Fibroblast of peridontal ligament (primary cell): ENCODE data around the gene UBL5.
"Not testable (repeated sequence)": the region's sequence is repeated elsewhere in the genome, so short reads cannot be mapped to it uniquely, and the experiment has no call there.

Source experiments
- DNase-seq: peaks from one replicate; pipeline ENCODE4 v3.0.0-alpha.2; 2010; ENCODE audit errors: extremely low read depth

Gene UBL5

DNA sequence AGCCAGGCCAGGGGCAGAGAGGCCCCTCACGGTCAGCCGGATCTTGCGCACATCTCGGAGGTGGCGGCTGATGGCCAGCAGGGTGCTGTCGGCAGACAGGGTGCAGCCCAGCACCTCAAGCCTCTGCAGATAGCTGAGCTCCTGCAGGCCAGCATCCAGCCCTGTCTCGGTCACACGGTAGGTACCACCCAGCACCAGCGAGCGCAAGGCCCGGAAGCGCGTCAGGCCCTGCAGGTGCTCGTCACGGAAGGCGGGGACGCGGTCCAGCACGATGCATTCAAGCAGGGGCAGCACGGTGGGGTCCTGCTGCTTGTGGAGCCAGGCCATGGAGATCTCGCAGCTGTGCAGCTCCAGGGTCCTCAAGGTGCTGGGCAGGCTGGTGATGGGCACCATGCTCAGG lies 16.6 kb upstream of the UBL5 start:
- DNase-seq, result no peak

- DNase-seq, result no peak
Measured at GRCh38 chr19:9818175-9818733, 9.5 kb upstream of the UBL5 start.

GRCh38 chr19:9818734-9819595 lies 8.8 kb upstream of the UBL5 start, which contains the start of gene FBXL12:
Gene FBXL12, minus strand, starts transcription at chr19:9819079. Its CDS starts 266 bp downstream, at chr19:9818813.
- DNase-seq, result peak; percentile 99

DNA sequence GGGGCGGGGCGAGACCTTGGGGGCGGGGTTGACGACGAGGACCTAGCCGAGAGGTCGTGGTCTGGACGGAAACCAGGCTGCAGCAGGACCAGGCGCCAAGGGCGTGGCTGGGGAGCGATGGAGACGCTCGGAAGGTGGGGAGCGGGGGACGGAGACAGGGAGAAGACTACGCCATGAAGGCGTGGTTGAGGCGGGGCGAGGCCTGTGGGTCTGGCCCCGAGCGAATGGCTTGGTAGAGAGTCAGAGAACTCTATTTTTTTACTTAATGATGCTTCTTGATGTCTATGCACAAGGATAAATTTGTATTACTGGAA lies 8.2 kb upstream of the UBL5 start:
- no peak for DNase-seq

DNA sequence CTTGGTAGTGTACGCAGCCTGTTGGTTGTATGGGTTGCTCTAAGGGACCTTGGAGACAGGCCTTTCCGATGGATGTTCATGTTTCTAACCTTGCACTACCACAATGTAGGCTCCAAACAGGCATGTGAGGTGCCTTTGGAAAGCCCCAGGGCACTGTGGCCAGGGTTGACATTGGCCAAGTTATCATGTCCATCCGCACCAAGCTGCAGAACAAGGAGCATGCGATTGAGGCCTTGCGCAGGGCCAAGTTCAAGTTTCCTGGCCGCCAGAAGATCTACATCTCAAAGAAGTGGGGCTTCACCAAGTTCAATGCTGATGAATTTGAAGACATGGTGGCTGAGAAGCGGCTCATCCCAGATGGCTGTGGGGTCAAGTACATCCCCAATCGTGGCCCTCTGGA lies 7.7 kb upstream of the UBL5 start:
- DNase-seq, result not testable (repeated sequence)

DNA sequence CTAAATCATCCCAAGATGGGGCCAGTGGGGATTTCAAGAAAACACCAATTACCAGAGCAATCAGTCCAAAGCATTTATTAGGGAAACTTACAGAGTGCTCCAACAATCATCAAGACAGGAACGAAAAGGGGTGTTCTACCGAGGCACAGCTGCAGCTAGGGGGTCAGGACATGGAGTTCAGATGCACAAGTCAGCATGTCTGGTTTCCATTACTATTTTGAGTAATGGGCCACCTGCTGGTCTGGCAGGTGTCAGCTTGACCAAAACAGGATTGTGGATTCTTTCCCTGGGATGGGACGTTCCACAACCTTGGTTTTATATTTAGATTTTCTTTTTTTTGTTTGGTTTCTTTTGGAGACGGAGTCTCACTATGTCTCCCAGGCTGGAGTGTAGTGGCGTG lies 3.9 kb upstream of the UBL5 start:
- no peak for DNase-seq

- DNase-seq, result no peak
Measured at GRCh38 chr19:9828551-9829063, 889 bp downstream of the UBL5 start.

DNA sequence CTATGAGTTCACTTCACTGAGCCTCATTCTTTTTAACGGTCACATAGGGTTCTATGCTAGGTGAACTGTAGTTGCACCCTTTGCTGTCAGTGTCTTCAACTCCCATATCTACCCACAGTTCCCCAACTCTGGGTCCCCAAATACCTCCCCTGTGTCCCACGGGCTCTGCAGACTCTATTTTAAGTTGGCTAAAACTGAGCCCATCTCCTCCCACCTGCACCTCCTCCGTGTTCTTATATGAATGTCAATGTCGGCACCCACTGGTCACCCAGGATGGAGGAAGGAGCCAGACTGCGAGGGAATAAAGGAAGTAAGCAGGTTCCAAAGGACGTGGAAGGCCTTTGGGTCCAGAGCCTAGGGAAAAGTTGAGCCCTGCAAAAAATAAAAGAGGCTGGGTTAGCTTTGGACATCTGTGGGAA lies 6.6 kb downstream of the UBL5 start:
- DNase-seq, result no peak

- peak; percentile 96 for DNase-seq
Measured at GRCh38 chr19:9834726-9835506, 7.2 kb downstream of the UBL5 start, which contains the start of gene PIN1. Gene PIN1, plus strand, starts transcription at chr19:9835318. Its CDS starts 27 bp downstream, at chr19:9835345.

DNA sequence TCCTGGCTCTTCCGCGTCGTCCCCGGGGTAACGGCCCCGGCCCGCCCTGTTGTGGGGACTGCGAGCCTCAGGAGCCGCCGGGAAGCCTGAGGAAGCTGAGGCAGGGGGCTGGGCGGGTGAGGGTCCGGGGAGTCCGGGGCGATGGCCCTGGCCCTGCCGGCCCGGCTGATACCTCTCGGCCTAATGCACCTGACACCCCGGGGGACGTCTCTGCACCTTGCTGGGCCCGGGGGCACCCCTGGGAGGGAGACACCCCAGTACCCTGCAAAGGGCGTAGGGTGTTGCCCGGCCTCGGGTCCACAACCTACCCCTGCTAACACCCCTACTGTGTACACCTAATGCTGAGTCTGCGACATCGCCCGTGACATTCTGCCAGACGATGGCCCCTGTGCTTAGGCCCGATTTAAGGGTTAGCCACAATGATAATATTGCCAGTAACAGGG lies 7.8 kb downstream of the UBL5 start:
- no peak for DNase-seq

DNA sequence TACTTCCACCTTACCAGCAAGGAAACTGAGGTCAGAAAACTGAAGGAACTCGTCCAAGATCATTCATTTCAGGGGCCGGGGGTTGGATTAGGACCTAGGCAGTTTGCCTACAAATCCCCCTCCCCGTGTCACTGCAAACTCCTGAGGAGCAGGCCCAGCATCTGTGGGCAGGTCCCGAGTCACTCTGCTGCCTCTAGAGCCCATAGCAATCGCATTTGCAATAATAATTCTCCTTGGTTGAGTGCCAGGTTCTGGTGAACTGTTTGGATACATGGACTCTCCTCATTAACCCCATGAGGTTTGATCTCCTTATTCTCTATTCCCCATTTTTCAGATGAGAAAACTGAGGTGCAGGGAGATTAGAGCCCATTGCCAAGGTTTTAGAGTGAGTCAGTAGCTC lies 8.3 kb downstream of the UBL5 start:
- DNase-seq, result peak; percentile 53

DNA sequence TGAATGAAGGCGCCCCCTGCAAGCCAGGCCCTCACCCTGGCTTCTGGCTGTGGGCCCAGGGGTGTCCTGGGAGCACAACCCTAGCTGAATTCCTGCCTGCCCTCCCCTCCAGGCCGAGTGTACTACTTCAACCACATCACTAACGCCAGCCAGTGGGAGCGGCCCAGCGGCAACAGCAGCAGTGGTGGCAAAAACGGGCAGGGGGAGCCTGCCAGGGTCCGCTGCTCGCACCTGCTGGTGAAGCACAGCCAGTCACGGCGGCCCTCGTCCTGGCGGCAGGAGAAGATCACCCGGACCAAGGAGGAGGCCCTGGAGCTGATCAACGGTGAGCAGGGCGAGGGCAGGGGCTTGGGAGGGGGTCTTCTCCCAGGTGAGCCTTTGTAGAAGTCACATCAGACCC lies 10.6 kb downstream of the UBL5 start:
- no peak for DNase-seq

- peak; percentile 38 for DNase-seq
Measured at GRCh38 chr19:9839415-9839814, 11.7 kb downstream of the UBL5 start.

DNA sequence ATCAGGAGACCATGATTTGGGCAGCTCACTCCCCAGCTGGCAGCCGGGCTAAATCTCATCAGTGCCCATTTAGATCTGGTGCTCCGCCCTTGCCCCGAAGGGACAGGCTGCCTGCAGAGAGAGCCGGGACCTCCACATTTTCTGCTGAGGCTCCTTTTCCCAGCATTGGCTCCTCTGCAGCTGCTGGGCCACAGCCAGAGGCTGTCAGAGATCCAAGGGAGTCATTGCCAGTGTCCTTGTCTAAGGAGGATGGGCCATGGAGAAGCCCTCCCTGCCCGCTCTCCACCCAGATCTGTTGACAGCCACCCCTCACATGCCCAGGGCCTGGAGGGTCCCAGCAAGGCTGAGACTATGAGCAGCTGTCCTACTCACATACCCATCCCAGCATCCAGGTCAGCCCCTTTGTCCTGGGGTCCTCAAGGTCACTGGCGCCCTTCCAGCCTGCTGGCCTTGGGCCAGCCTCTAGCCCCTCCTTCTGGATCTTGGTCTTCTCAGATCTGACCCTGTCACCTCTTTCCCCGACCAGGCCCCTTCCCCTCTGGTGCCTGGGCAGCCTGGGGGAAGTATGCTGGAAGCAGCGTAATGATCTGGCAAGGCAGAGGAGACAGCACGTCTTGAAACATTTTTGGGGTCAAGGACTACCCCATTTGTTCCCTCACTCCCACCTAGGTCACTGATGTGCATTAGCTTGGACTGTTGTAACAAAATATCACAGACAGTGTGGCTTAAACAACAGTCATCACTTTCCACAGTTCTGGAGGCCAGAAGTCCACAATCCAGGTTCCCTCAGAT lies 15.3 kb downstream of the UBL5 start:
- DNase-seq, result no peak

DNA sequence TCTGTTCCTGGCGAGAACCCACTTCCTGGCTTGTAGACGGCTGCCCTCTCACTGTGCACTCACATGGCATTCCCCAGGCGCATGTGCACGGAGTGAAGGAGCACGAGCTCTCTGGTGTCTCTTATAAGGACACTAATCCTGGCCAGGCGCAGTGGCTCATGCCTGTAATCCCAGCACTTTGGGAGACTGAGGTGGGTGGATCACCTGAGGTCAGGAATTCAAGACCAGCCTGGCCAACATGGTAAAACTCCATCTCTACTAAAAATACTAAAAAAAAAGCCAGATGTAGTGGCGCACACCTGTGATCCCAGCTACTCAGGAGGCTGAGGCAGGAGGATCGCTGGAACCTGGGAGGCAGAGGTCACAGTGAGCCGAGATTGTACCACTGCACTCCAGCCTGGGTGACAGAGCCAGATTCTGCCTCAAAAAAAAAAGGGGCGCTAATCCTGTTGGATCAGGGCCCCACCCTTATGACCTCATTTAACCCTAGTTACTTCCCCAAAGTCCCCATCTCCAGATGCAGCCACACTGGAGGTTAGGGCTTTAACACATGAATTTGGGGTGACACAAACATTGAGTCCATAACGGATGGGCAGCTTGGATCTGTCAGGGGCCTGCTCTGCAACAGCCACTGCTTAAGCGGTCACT lies 16.0 kb downstream of the UBL5 start:
- not testable (repeated sequence) for DNase-seq

GRCh38 chr19:9847087-9847671 lies 19.5 kb downstream of the UBL5 start:
- peak; percentile 93 for DNase-seq

- no peak for DNase-seq
Measured at GRCh38 chr19:9848060-9848459, 20.3 kb downstream of the UBL5 start.

DNA sequence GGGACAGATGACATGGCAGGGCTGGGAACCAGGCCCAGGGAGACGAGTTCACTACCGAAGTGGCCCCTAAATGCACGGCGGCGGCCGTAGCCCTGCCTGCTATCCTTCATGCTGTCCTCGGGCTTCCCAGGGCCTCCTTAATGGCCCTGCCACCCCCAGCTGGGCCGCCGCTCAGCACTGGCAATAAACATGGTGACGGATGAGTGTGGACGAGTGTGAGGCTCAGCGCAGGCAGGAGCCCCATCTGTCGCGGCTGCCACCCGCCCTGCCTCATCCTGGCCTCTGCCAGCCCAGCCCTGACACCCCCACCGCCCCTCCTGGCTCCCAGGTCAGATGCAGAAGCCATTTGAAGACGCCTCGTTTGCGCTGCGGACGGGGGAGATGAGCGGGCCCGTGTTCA lies 21.0 kb downstream of the UBL5 start:
- DNase-seq, result no peak

- DNase-seq, result no peak
Measured at GRCh38 chr19:9849791-9850190, 22.1 kb downstream of the UBL5 start.

DNA sequence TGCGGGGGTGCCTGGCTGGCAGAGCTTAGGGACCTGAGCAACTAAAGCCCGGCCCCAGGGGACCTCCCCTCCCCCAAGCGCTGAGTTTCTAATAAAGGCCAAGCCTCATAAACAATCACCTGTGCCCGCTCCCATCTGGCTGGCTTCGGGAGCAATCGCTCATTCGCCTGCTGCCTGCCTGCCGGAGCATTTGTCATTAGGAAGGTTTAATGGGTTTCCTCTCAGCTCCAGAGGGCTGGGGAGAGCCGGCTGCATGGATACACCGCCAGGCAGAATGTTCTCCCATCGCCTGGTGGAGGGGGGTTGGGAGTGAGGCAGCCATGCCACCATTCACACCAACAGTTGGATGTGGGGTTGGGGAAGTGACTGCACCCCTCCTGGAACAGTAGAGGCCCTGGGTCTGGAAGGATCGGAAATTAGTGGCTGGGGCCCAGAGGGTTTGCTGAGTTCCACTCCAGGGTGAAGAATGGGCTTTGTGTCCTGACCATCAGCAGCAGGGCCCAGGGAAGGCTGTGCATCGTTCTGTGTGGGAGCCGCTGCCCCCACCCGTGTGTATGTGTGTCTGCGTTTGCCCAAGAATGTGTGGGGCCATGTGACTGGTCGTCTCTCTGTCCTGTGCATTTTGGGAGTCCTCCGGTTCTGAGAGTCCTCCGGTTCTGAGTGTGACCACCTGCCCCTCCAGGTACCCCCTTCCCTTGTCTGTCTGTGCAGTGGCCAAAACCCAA lies 22.7 kb downstream of the UBL5 start:
- DNase-seq, result no peak
